Brain microvascular endothelial cell (primary cell): ENCODE results near the gene FAAP20.

Experiments
- DNase-seq: peaks from one replicate; pipeline ENCODE4 v3.0.0-alpha.2; 2020
- H3K27ac ChIP-seq: fragments of 250-450 bp; sonication (Bioruptor Pico); 2 replicates; pipeline ENCODE4 v1.5.1; 2020; ENCODE audit warnings: mild to moderate bottlenecking, moderate library complexity
- H3K27me3 ChIP-seq: fragments of 250-450 bp; sonication (Bioruptor Pico); replicated peaks from 2 replicates; pipeline ENCODE4 v1.5.1; 2020; ENCODE audit warnings: mild to moderate bottlenecking
- H3K36me3 ChIP-seq: fragments of 250-450 bp; sonication (Bioruptor Pico); replicated peaks from 2 replicates; pipeline ENCODE4 v1.5.1; 2020; ENCODE audit warnings: mild to moderate bottlenecking
- H3K4me3 ChIP-seq: 2 replicates; pipeline ENCODE4 v1.5.1; 2011; ENCODE audit warnings: low read depth, mild to moderate bottlenecking, control low read depth, low read length, moderate library complexity
- in situ Hi-C: cut with HindIII; loops from 2 replicates; pipeline ENCODE4 v1.10.0; 2017; ENCODE audit warnings: low sequenced_read_pairs, low pct_ligation_motif_present
- TF ChIP-seq, protein P1 (sequence below): IDR thresholded peaks from 2 replicates; pipeline ENCODE4 v1.5.1; 2011; ENCODE audit warnings: low read depth, mild to moderate bottlenecking, moderate library complexity, low read length, control low read depth, inconsistent platforms; ENCODE audit errors: missing control alignments

Gene FAAP20

GRCh38 chr1:2200308-2200943, 5.9 kb upstream of the FAAP20 start:
- Histone ChIP-seq H3K4me3 (no peak overlapping the region), H3K27ac (no peak overlapping the region), H3K36me3 (no peaks in the 10 kb centered on the region), H3K27me3 (no peaks in the 10 kb centered on the region)
- TF ChIP-seq, protein P1, sequence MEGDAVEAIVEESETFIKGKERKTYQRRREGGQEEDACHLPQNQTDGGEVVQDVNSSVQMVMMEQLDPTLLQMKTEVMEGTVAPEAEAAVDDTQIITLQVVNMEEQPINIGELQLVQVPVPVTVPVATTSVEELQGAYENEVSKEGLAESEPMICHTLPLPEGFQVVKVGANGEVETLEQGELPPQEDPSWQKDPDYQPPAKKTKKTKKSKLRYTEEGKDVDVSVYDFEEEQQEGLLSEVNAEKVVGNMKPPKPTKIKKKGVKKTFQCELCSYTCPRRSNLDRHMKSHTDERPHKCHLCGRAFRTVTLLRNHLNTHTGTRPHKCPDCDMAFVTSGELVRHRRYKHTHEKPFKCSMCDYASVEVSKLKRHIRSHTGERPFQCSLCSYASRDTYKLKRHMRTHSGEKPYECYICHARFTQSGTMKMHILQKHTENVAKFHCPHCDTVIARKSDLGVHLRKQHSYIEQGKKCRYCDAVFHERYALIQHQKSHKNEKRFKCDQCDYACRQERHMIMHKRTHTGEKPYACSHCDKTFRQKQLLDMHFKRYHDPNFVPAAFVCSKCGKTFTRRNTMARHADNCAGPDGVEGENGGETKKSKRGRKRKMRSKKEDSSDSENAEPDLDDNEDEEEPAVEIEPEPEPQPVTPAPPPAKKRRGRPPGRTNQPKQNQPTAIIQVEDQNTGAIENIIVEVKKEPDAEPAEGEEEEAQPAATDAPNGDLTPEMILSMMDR, result no peak
- in situ Hi-C loops, result loop anchor here (25.0 kb wide), 1 partner anchor 112 kb away; no protein-coding TSS in a partner anchor
- no peak for DNase-seq

GRCh38 chr1:2199042-2199810, 4.7 kb upstream of the FAAP20 start:
- H3K27me3 ChIP-seq, result no peaks in the 10 kb centered on the region
- H3K4me3 ChIP-seq, result peak overlapping the region; percentile 63
- peak; percentile 86 for DNase-seq
- no peaks in the 10 kb centered on the region for H3K36me3 ChIP-seq
- in situ Hi-C loops, result loop anchor here (10.0 kb wide), 1 partner anchor 156 kb away; no protein-coding TSS in a partner anchor
- TF ChIP-seq, protein P1, result peak; percentile 29
- H3K27ac ChIP-seq, result peak overlapping the region; percentile 37

- H3K27ac ChIP-seq, result peak overlapping the region; percentile 37
- DNase-seq, result no peak
- H3K4me3 ChIP-seq, result no peak overlapping the region
- TF ChIP-seq, protein P1, result no peak
- H3K36me3 ChIP-seq, result no peaks in the 10 kb centered on the region
- H3K27me3 ChIP-seq, result no peaks in the 10 kb centered on the region
- in situ Hi-C loops, result loop anchor here (10.0 kb wide), 1 partner anchor 156 kb away; no protein-coding TSS in a partner anchor
Observed at GRCh38 chr1:2198571-2198970, 4.0 kb upstream of the FAAP20 start.

DNA sequence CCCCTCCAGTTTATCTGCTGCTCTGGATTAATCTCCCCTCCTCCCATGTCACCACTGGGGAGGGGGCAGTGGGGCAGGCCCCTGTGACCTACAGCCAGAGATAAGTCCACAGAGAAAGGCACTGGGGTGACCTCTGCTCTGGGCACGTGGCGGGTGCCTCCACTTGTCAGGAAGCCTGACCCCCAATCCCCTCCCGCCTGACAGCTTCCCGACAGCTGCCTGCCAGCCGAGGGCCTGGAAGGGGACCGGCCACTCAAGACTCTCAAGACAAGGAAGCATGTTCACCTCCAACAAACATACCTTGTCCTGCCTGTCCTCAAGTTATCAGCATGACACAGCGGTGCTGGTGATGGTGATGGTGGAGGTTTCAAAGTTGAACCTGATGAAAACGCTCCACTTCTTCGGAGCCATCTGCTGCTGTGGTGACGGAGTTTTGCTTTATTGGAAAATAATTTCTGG, 3.2 kb upstream of the FAAP20 start:
- Histone ChIP-seq H3K27me3 (no peaks in the 10 kb centered on the region), H3K36me3 (no peaks in the 10 kb centered on the region), H3K27ac (no peak overlapping the region), H3K4me3 (no peak overlapping the region)
- no peak for DNase-seq
- TF ChIP-seq, protein P1, result no peak
- in situ Hi-C loops, result loop anchor here (10.0 kb wide), 1 partner anchor 157 kb away; no protein-coding TSS in a partner anchor

GRCh38 chr1:2196901-2197638, 2.5 kb upstream of the FAAP20 start:
- in situ Hi-C loops, result loop anchor here (10.0 kb wide), 1 partner anchor 158 kb away; no protein-coding TSS in a partner anchor
- no peak overlapping the region for H3K4me3 ChIP-seq
- H3K27ac ChIP-seq, result no peak overlapping the region
- TF ChIP-seq, protein P1, result no peak
- no peak for DNase-seq
- no peaks in the 10 kb centered on the region for H3K36me3 ChIP-seq
- H3K27me3 ChIP-seq, result no peaks in the 10 kb centered on the region
